ENCODE measurements around the gene SAMD4B.

- no peak for TF ChIP-seq CTCF (IDR thresholded peaks at IDR 0.05 in 2 of 3, conservative IDR thresholded peaks at IDR 0.05 in 1 of 3; ENCODE audit: insufficient read depth in 2 of 3, low read depth in 1 of 3, low read length in 3 of 3)
- no peak for TF ChIP-seq SMC3 (conservative IDR thresholded peaks at IDR 0.05; ENCODE audit: insufficient read depth, low read depth, low read length)
- TF ChIP-seq ZNF639 (CRISPR knock-in tag; conservative IDR thresholded peaks at IDR 0.05 in 1 of 2, IDR thresholded peaks at IDR 0.05 in 1 of 2): no peak
- TF ChIP-seq E2F3 (CRISPR knock-in tag; IDR thresholded peaks at IDR 0.05): no peak
- TF ChIP-seq TAF1 (IDR thresholded peaks at IDR 0.05; ENCODE audit: control insufficient read depth, extremely low read depth, insufficient read depth, low read length, severe bottlenecking): no peak
- no peak for TF ChIP-seq ZNF12 (CRISPR knock-in tag; IDR thresholded peaks at IDR 0.05)
- TF ChIP-seq POLR2A (conservative IDR thresholded peaks at IDR 0.05): peak; percentile 12; the same call in 1 of the 2 replicates
- no peak for TF ChIP-seq ZNF431 (CRISPR knock-in tag; IDR thresholded peaks at IDR 0.05)
- no peak for TF ChIP-seq MGA (IDR thresholded peaks at IDR 0.05)
- TF ChIP-seq SIRT6 (IDR thresholded peaks at IDR 0.05; ENCODE audit: low read depth, low read length): no peak
- no peak for TF ChIP-seq HBP1 (CRISPR knock-in tag; IDR thresholded peaks at IDR 0.05)
- TF ChIP-seq SRF (CRISPR knock-in tag; IDR thresholded peaks at IDR 0.05): no peak
- TF ChIP-seq NRF1 (conservative IDR thresholded peaks at IDR 0.05 in 1 of 2, IDR thresholded peaks at IDR 0.05 in 1 of 2): no peak
- TF ChIP-seq SREBF1 (IDR thresholded peaks at IDR 0.05; ENCODE audit: borderline replicate concordance, low read depth, low read length): no peak
Measured at GRCh38 chr19:39432677-39433025, 90.4 kb downstream of the SAMD4B start.

Measured in K562 (cell line).